SJCRH30 (cell line): ENCODE measurements around the gene ATXN2L. TPM values are rescaled to one million over a fixed set of nuclear protein-coding genes. Genes with fewer than 3 reads are reported as not detected.
"Not testable (repeated sequence)": the region's sequence is repeated elsewhere in the genome, so short reads cannot be mapped to it uniquely, and the experiment has no call there.

ENCODE experiments used
- DNase-seq, 2 experiments: peaks; one replicate each; pipeline ENCODE4 v3.0.0-alpha.2; 2015 to 2020
- H3K27ac ChIP-seq: fragments of 250-450 bp; sonication (Bioruptor Pico); 2 replicates; pipeline ENCODE4 v1.5.1; 2020; ENCODE audit warnings: mild to moderate bottlenecking, moderate library complexity
- H3K27me3 ChIP-seq: fragments of 250-450 bp; sonication (Bioruptor Pico); 2 replicates; pipeline ENCODE4 v1.5.1; 2020; ENCODE audit warnings: mild to moderate bottlenecking, moderate library complexity
- H3K36me3 ChIP-seq: fragments of 250-450 bp; sonication (Bioruptor Pico); 2 replicates; pipeline ENCODE4 v1.5.1; 2020; ENCODE audit warnings: mild to moderate bottlenecking, moderate library complexity
- H3K4me1 ChIP-seq: fragments of 250-450 bp; sonication (Bioruptor Pico); 2 replicates; pipeline ENCODE4 v1.5.1; 2020; ENCODE audit warnings: mild to moderate bottlenecking, moderate library complexity
- H3K4me3 ChIP-seq: fragments of 250-450 bp; sonication (Bioruptor Pico); 2 replicates; pipeline ENCODE4 v1.5.1; 2020; ENCODE audit warnings: mild to moderate bottlenecking, moderate library complexity
- H3K9me3 ChIP-seq: fragments of 250-450 bp; sonication (Bioruptor Pico); replicated peaks from 2 replicates; pipeline ENCODE4 v1.5.1; 2020; ENCODE audit warnings: mild to moderate bottlenecking, moderate library complexity
- total RNA-seq: library from RNA; depleted of rRNA; stranded (reverse); fragments of >200 nt; shearing (Covaris generic); gene quantifications from 2 replicates; pipeline ENCODE4 v1.2.3, GENCODE V29; 2014

The ATXN2L gene
- total RNA-seq, 1 experiment from 2014 or later: 68.3 TPM

- peak in 1 of 2 experiments; percentile 38 for DNase-seq
These were observed 22.5 kb downstream of the ATXN2L start for GRCh38 chr16:28845293-28845692.

GRCh38 chr16:28845761-28846079 is 22.9 kb downstream of the ATXN2L start:
- Histone ChIP-seq H3K4me1 (peaks cover 5% of the 10 kb centered on the region; the same call in 1 of the 2 replicates), H3K27ac (peak overlapping the region; percentile 54), H3K4me3 (peak overlapping the region; percentile 94), H3K36me3 (peaks cover 30% of the 10 kb centered on the region), H3K27me3 (no peaks in the 10 kb centered on the region), H3K9me3 (no peaks in the 10 kb centered on the region)
- no peak for DNase-seq

More at GRCh38 chr16:28845293-28845692, 22.5 kb downstream of the ATXN2L start:
- peak overlapping the region; percentile 94 for H3K4me3 ChIP-seq
- H3K36me3 ChIP-seq: peaks cover 30% of the 10 kb centered on the region
- H3K27ac ChIP-seq: no peak overlapping the region; the same call in 1 of the 2 replicates
- peaks cover 5% of the 10 kb centered on the region; the same call in 1 of the 2 replicates for H3K4me1 ChIP-seq
- H3K27me3 ChIP-seq: no peaks in the 10 kb centered on the region
- no peaks in the 10 kb centered on the region for H3K9me3 ChIP-seq

GRCh38 chr16:28846080-28846932 is 23.5 kb downstream of the ATXN2L start, which contains the start of gene TUFM:
TSS of gene TUFM (minus strand) at chr16:28846348. CDS start at chr16:28846269, 79 bp downstream.
- DNase-seq: peak; percentile 97 to 98
- H3K27ac ChIP-seq: peak within 1 kb of the TSS; percentile 54
- H3K4me3 ChIP-seq: peak within 1 kb of the TSS; percentile 94
- no peaks in the 10 kb centered on the region for H3K9me3 ChIP-seq
- H3K36me3 ChIP-seq: peaks cover 30% of the 10 kb centered on the region
- peaks cover 5% of the 10 kb centered on the region; the same call in 1 of the 2 replicates for H3K4me1 ChIP-seq
- no peaks in the 10 kb centered on the region for H3K27me3 ChIP-seq

- H3K4me1 ChIP-seq: peaks cover 5% of the 10 kb centered on the region; the same call in 1 of the 2 replicates
- peak overlapping the region; percentile 94 for H3K4me3 ChIP-seq
- no peaks in the 10 kb centered on the region for H3K9me3 ChIP-seq
- H3K27ac ChIP-seq: peak overlapping the region; percentile 54
- H3K27me3 ChIP-seq: no peaks in the 10 kb centered on the region
- H3K36me3 ChIP-seq: peaks cover 26% of the 10 kb centered on the region
- DNase-seq: no peak
These were observed 24.1 kb downstream of the ATXN2L start for GRCh38 chr16:28846933-28847273.

- H3K9me3 ChIP-seq: no peaks in the 10 kb centered on the region
- no peak overlapping the region for H3K4me3 ChIP-seq
- DNase-seq: no peak
- no peaks in the 10 kb centered on the region for H3K4me1 ChIP-seq
- H3K27me3 ChIP-seq: no peaks in the 10 kb centered on the region
- H3K36me3 ChIP-seq: no peaks in the 10 kb centered on the region
- no peak overlapping the region for H3K27ac ChIP-seq
These were observed 35.6 kb downstream of the ATXN2L start for GRCh38 chr16:28858421-28858820.

GRCh38 chr16:28859326-28859725 is 36.5 kb downstream of the ATXN2L start:
- no peak for DNase-seq
- no peak overlapping the region for H3K27ac ChIP-seq
- no peaks in the 10 kb centered on the region for H3K36me3 ChIP-seq

GRCh38 chr16:28863929-28864793 is 41.4 kb downstream of the ATXN2L start:
- H3K36me3 ChIP-seq: peaks cover 9% of the 10 kb centered on the region; the same call in 1 of the 2 replicates

More at GRCh38 chr16:28859326-28859725, 36.5 kb downstream of the ATXN2L start:
- no peak overlapping the region for H3K4me3 ChIP-seq
- H3K4me1 ChIP-seq: no peaks in the 10 kb centered on the region
- H3K9me3 ChIP-seq: no peaks in the 10 kb centered on the region
- no peaks in the 10 kb centered on the region for H3K27me3 ChIP-seq

GRCh38 chr16:28865001-28865688 is 42.3 kb downstream of the ATXN2L start:
- Histone ChIP-seq H3K9me3 (no peaks in the 10 kb centered on the region), H3K27ac (no peak overlapping the region), H3K4me3 (no peak overlapping the region; the same call in 1 of the 2 replicates), H3K4me1 (0 out of 2 replicates have a peak, but pooled peaks cover 2% of the 10 kb centered on the region), H3K36me3 (peaks cover 18% of the 10 kb centered on the region), H3K27me3 (no peaks in the 10 kb centered on the region)
- DNase-seq: no peak

More at GRCh38 chr16:28863929-28864793, 41.4 kb downstream of the ATXN2L start:
- Histone ChIP-seq H3K4me1 (0 out of 2 replicates have a peak, but pooled peaks cover 2% of the 10 kb centered on the region), H3K4me3 (peak overlapping the region; percentile 88), H3K27ac (peak overlapping the region; percentile 91), H3K27me3 (no peaks in the 10 kb centered on the region), H3K9me3 (no peaks in the 10 kb centered on the region)
- DNase-seq: peak in 1 of 2 experiments; percentile 20

GRCh38 chr16:28865722-28866453 is 43.1 kb downstream of the ATXN2L start:
- no peaks in the 10 kb centered on the region for H3K9me3 ChIP-seq
- no peak overlapping the region for H3K4me3 ChIP-seq
- peaks cover 21% of the 10 kb centered on the region for H3K36me3 ChIP-seq
- no peak overlapping the region for H3K27ac ChIP-seq
- H3K27me3 ChIP-seq: no peaks in the 10 kb centered on the region
- DNase-seq: no peak
- H3K4me1 ChIP-seq: 0 out of 2 replicates have a peak, but pooled peaks cover 2% of the 10 kb centered on the region

GRCh38 chr16:28866454-28866804 is 43.6 kb downstream of the ATXN2L start:
- H3K27me3 ChIP-seq: no peaks in the 10 kb centered on the region
- H3K9me3 ChIP-seq: no peaks in the 10 kb centered on the region
- H3K4me1 ChIP-seq: 0 out of 2 replicates have a peak, but pooled peaks cover 2% of the 10 kb centered on the region
- no peak overlapping the region for H3K4me3 ChIP-seq
- no peak overlapping the region for H3K27ac ChIP-seq
- peaks cover 25% of the 10 kb centered on the region for H3K36me3 ChIP-seq
- no peak for DNase-seq

- Histone ChIP-seq H3K9me3 (no peaks in the 10 kb centered on the region), H3K4me3 (no peak overlapping the region)
These were observed 44.4 kb downstream of the ATXN2L start for GRCh38 chr16:28867241-28867640.

GRCh38 chr16:28867646-28868045 is 44.8 kb downstream of the ATXN2L start:
- H3K4me3 ChIP-seq, H3K27me3 ChIP-seq, H3K27ac ChIP-seq, H3K4me1 ChIP-seq, DNase-seq, H3K9me3 ChIP-seq: not testable (repeated sequence)
- H3K36me3 ChIP-seq: peaks cover 25% of the 10 kb centered on the region

More at GRCh38 chr16:28867241-28867640, 44.4 kb downstream of the ATXN2L start:
- Histone ChIP-seq H3K27ac (no peak overlapping the region), H3K4me1 (0 out of 2 replicates have a peak, but pooled peaks cover 2% of the 10 kb centered on the region), H3K27me3 (no peaks in the 10 kb centered on the region), H3K36me3 (peaks cover 25% of the 10 kb centered on the region)
- no peak for DNase-seq

- Histone ChIP-seq H3K4me1 (peaks cover 5% of the 10 kb centered on the region; the same call in 1 of the 2 replicates), H3K27me3 (no peaks in the 10 kb centered on the region), H3K27ac (no peak overlapping the region), H3K9me3 (no peaks in the 10 kb centered on the region), H3K4me3 (no peak overlapping the region), H3K36me3 (peaks cover 25% of the 10 kb centered on the region)
- DNase-seq: no peak
These were observed 46.4 kb downstream of the ATXN2L start for GRCh38 chr16:28869201-28869600.

GRCh38 chr16:28872952-28873351 is 50.2 kb downstream of the ATXN2L start:
- DNase-seq: no peak
- no peaks in the 10 kb centered on the region for H3K27me3 ChIP-seq
- H3K36me3 ChIP-seq: peaks cover 23% of the 10 kb centered on the region
- H3K27ac ChIP-seq: no peak overlapping the region
- H3K4me1 ChIP-seq: peaks cover 38% of the 10 kb centered on the region
- H3K9me3 ChIP-seq: no peaks in the 10 kb centered on the region
- H3K4me3 ChIP-seq: no peak overlapping the region
